ENCODE data around the gene NFE2L2. TPM values are rescaled to one million over a fixed set of nuclear protein-coding genes. Genes with fewer than 3 reads are reported as not detected.

Gene NFE2L2
- total RNA-seq, 1 experiment from 2014 or later, result 104 TPM

GRCh38 chr2:177282181-177282641 is 17.7 kb upstream of the NFE2L2 start:
- POLR2A ChIA-PET, result interaction anchor here (0.5 to 0.6 kb wide), 2 partner anchors 115 to 412 kb away, joined by 3 to 14 read pairs; no protein-coding TSS in a partner anchor
- H3K36me3 ChIP-seq (ENCODE audit: control insufficient read depth, insufficient read depth, low read length), result no peaks in the 10 kb centered on the region
- DNase-seq (ENCODE audit: low read depth, low spot score) (no peak), ATAC-seq (peak; percentile 42; the same call in 1 of the 2 replicates)
- no peak overlapping the region for H3K27ac ChIP-seq (ENCODE audit: low read length)
- no peaks in the 10 kb centered on the region for H3K27me3 ChIP-seq (ENCODE audit: control insufficient read depth, insufficient read depth, low read length)
- intact Hi-C loops (cut with micrococcal nuclease; ENCODE audit: unreplicated experiment), result no loop called here
- H3K4me3 ChIP-seq (ENCODE audit: low read depth in 2 of 2, low read length in 2 of 2), result no peak overlapping the region
- no TSS peak for BruUV-seq (replicated peaks)
- H3K9me3 ChIP-seq (ENCODE audit: control insufficient read depth, insufficient read depth, low read depth, low read length), result no peaks in the 10 kb centered on the region
- in situ Hi-C loops (cut with HindIII; ENCODE audit: low pct_unique_long_range_greater_than_20kb, low sequenced_read_pairs), result no loop called here
- TF ChIP-seq CTCF (IDR thresholded peaks at IDR 0.05), result no peak
- TF ChIP-seq SIN3A (IDR thresholded peaks at IDR 0.05; ENCODE audit: borderline replicate concordance, insufficient read depth, low read depth, low read length), result no peak
- no peak for TF ChIP-seq TCF7L2 (IDR thresholded peaks at IDR 0.05; ENCODE audit: low read depth, low read length)
- no peak for TF ChIP-seq REST (IDR thresholded peaks at IDR 0.05; ENCODE audit: insufficient read depth in 1 of 2, low read depth in 2 of 2, low read length in 1 of 2)
- TF ChIP-seq POLR2AphosphoS5 (IDR thresholded peaks at IDR 0.05; ENCODE audit: low read depth, low read length), result no peak
- CTCF ChIA-PET, result no interaction called here
- H3K4me1 ChIP-seq (ENCODE audit: control insufficient read depth, insufficient read depth, low read length), result no peaks in the 10 kb centered on the region; the same call in 1 of the 2 replicates

GRCh38 chr2:177281400-177282180 is 17.1 kb upstream of the NFE2L2 start:
- BruUV-seq (replicated peaks), result no TSS peak
- Histone ChIP-seq H3K9me3 (ENCODE audit: control insufficient read depth, insufficient read depth, low read depth, low read length) (no peaks in the 10 kb centered on the region), H3K27ac (ENCODE audit: low read length) (0 out of 2 replicates have a peak overlapping the region, but pooled peaks have one; percentile 23), H3K36me3 (ENCODE audit: control insufficient read depth, insufficient read depth, low read length) (no peaks in the 10 kb centered on the region), H3K4me3 (ENCODE audit: low read depth in 2 of 2, low read length in 2 of 2) (no peak overlapping the region), H3K4me1 (ENCODE audit: control insufficient read depth, insufficient read depth, low read length) (no peaks in the 10 kb centered on the region; the same call in 1 of the 2 replicates), H3K27me3 (ENCODE audit: control insufficient read depth, insufficient read depth, low read length) (no peaks in the 10 kb centered on the region)
- ChIA-PET CTCF (no interaction called here), POLR2A (interaction anchor here (0.6 to 0.9 kb wide), 2 partner anchors 17 to 115 kb away, joined by 3 to 14 read pairs; no protein-coding TSS in a partner anchor)
- TF ChIP-seq TCF7L2 (IDR thresholded peaks at IDR 0.05; ENCODE audit: low read depth, low read length) (no peak), POLR2AphosphoS5 (IDR thresholded peaks at IDR 0.05; ENCODE audit: low read depth, low read length) (no peak), REST (IDR thresholded peaks at IDR 0.05; ENCODE audit: insufficient read depth in 1 of 2, low read depth in 2 of 2, low read length in 1 of 2) (no peak), CTCF (IDR thresholded peaks at IDR 0.05) (no peak), SIN3A (IDR thresholded peaks at IDR 0.05; ENCODE audit: borderline replicate concordance, insufficient read depth, low read depth, low read length) (no peak)
- intact Hi-C loops (cut with micrococcal nuclease; ENCODE audit: unreplicated experiment) (no loop called here), in situ Hi-C loops (cut with HindIII; ENCODE audit: low pct_unique_long_range_greater_than_20kb, low sequenced_read_pairs) (no loop called here)
- no peak for DNase-seq (ENCODE audit: low read depth, low spot score)
- ATAC-seq, result no peak; the same call in 1 of the 2 replicates

Measured in Panc1 (cell line).